Stimulated activated CD4-positive, alpha-beta T cell treated with anti-CD3 and anti-CD28 coated beads, Interleukin-4, amount 100 ng/mL, for 24 hours (primary cell): ENCODE measurements around the gene HIBCH.
"Not testable (repeated sequence)": the region's sequence is repeated elsewhere in the genome, so short reads cannot be mapped to it uniquely, and the experiment has no call there.

Source experiments
- DNase-seq: peaks from one replicate; pipeline ENCODE4 v3.0.0-alpha.2; 2020

The HIBCH gene

DNA sequence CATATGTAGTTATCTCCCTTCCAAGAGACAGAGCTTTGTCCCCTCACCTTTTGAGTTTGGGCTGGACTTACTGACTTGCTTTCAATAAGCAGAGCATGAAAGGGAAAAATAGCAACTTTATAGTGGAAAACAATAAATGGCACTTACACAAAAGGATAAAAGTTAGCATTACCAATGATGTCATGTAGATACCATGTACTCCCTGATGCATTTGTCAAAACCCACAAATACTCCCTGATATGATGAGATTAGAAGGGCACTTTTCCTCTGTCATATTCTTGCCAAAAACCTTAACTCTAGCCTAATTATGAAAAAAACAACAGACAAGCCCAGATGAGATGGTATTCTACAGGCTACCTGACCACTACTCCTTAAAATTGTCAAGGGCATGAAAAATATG is 16.0 kb downstream of the HIBCH start:
- DNase-seq = no peak

DNA sequence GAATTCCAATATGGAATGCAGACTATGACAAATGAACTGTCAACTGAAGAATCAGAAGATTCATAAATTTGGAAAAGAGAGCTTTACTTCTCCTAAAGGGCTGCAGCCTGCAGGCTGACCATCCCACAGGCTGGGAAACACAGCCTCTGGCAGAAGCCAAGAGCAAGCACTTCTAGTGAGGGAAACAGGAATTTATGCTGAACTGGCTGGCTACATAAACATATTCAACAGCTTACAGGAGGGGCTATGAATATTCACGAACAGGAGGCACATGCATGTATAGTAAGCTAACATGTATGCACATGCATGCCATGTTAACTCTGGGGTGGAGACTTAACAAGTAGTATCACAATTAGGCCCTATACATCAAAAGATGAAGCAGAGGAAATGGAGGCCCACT is 17.6 kb downstream of the HIBCH start:
- DNase-seq = no peak

DNA sequence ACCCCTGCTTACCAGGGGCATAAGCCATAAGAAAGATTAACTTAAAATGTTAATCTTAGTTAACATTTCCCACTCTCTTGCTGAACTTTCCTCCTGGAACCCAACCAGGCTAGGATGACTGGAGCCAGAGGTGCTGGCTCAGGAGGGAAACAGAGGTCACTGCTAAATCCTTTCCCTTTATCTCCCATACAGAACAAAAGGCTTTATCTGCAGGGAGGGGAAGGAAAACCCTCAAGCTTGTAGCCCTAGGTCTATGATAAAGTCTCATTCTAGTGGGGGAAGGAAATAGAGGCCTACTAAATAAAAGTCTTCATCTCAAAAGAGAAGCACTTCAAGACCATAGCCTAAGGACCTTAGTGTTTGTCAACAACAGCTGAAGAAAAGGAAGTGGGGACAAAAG is 18.6 kb downstream of the HIBCH start:
- no peak for DNase-seq

DNA sequence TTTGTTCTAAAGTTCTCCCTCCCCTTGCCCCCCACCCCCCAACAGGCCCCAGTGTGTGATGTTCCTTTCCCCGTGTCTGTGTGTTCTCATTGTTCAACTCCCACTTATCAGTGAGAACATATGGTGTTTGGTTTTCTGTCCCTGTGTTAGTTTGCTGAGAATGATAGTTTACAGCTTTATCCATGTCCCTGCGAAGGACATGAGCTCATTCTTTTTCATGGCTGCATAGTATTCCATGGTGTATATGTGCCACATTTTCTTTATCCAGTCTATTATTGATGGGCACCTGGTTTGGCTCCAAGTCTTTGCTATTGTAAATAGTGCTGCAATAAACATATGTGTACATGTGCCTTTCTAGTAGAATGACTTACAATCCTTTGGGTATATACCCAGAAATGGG is 21.7 kb downstream of the HIBCH start:
- not testable (repeated sequence) for DNase-seq

DNA sequence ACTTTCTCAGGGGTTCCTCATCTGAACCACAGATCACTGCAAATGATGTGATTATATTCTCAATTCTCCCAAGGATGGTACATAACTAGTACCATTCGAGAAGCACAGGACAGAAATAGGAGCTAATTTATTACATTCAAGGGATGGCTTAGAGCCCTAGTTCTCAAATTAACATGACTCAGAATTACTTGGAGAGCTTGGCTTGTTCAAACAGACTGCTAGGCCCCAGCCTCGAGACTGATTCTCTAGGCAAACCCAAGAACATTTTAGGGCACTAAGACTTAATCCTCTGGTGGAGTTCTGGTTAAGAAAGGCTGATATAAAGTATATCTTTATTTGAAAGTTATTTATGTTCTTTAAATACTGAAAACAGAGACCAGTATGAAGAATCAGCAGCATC is 35.8 kb downstream of the HIBCH start:
- DNase-seq = no peak

DNA sequence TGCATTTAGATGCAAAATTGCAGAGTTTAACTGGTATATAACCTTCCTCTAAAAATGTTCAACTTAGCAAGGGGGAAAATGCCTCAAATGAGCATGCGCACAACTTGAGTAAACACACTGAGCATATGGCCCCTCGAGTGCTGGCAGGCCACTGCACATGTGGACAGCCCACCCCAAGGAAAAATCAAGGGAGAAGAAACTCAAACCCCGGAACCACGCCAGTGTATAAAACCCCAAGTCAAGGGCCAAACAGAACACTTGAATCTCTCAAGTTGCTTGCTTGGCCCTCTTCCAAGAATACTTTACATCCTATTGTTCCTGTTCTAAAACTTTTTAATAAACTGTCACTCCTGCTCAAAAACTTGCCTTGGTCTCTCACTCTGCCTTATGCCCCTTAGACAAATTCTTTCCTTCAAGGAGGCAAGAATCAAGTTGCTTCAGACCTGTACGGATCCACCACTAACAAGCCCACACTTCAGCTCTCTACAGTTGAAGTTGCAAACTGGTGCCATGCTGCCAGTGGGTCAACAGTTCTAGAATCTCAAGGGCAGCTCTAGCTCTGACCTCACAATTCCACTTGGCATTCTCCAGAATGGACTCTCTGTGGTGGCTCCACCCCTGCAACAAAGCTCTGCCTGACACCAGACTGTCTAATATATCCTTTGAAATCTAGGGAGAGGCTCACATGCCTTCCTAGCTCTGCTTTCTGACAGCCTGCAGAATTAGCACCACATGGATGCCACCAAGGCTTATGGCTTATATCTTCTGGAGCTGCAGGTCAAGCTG is 38.9 kb downstream of the HIBCH start:
- DNase-seq = no peak

DNA sequence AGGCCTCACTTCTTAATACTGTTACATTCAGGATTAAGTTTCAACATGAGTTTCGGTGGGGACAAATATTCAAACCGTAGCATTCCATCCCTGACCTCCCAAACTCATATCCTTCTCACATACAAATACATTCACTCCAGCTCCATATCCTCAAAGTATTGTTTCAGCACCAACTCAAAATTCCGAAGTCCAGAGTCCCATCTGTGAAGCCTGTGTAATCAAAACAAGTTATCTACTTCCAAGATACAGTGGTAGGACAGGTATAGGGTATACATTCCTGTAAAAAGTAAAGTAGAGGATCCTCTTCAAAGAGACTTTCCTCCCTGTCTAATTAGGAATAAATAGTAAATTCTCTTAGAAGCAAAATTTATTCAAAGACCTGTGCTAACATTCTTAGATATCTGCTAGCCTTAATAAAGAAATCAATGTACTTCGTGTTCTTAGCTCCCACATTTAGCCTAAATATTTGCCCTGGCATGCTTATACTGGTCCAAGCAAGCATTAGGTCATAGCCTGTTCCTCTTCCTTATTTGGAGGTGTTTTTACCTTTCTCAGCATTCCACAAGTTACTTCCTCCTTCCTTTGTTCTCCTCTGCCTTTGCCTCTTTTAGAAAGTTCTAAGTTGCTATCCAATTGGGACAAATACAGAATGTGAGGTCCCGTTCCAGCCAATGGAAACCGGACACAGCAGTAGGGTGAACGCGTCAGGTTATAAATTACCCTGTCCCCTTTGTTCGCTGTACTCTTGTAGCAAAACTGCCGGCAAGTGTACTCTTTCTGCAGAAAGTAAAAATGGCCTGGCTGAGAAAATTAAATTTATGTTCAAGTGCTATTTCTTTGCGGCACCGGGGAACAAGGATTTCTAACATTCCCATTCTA is 40.1 kb downstream of the HIBCH start:
- DNase-seq = not testable (repeated sequence)

DNA sequence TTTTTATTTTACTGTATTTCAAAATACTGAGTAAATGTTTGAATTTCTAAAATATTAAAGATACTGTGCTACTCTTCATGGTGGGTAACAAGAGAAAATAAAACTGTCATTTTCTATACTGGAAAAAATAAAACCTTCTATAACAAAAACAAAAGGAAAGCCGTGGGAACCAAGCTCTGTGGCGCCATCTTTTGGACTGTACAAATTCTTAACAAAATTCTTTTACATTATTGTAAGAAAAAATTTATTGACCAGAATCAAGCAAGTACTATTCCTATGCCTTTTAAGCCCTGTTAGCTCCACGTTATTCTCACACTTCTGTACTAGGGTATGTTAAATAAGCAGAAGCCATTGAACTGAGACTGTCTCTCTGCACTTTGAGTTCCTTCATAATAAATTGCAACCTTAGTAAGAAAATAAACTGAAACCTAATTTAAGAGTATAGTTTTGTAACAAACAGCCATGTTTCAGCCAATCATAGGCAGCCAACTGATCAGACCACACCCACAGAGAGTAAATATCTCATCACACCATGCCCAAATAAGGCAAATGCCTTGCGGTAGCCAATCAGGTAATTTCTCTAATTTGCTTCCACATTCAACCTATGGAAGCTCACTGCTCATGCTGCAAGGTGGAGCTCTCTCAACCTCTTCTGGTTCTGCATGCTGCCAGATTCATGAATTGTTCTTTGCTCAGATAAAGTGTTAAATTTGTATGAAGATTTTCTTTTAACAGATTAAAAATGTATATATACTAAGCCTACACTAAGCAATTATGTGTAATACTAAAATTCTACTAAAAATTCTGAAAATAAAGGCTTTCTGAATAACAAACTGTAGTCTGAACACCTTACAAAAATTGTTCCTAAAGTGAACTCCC is 42.2 kb downstream of the HIBCH start:
- DNase-seq = no peak

DNA sequence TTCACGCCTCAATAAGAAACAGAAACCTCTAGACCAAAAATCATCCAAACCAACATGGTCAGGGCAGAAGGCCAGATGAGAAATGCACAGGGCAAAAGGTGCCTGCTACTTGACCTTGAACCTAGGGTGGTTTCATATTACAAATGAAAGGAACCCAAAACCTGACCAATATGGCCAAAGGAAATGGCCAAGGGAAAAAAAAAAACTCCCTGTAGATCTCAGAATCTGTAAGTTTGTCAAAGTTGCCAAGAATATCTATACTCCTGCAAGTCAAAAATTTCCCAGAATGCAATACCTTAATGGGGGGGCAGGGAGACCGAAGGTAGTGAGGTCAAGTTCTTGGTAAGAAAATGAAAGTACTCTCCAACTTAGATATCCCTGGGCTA is 47.2 kb downstream of the HIBCH start:
- no peak for DNase-seq

DNA sequence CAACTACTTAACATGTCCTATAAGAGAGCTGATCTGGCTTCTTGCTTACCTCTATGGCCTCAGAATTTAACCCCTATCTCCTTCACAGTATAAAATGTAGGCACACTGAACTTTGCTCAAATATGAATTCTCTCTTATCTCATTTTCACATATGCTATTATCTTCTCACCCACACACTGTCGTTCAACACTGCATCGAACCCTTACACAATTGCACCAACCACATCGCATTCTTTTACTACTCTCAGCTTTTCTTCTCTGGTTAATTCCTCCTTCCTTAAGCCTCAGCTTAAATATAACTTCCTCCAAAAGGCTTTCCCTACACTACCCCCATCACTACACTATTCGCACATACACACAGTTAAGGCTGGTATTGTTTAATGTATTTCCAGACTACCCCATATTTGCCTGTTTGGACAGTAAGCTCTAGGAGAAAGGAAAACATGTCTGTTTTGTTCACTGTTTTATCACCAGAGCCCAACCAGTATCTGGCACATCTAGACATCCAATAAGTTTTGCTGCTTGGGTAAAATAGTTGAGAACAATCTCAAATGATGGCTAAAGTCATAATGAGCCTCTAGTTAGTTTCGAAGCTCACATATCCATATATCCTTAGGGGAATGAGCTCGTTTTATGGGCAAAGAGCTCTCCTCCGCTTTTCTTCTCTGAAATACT is 47.7 kb downstream of the HIBCH start:
- DNase-seq = no peak

DNA sequence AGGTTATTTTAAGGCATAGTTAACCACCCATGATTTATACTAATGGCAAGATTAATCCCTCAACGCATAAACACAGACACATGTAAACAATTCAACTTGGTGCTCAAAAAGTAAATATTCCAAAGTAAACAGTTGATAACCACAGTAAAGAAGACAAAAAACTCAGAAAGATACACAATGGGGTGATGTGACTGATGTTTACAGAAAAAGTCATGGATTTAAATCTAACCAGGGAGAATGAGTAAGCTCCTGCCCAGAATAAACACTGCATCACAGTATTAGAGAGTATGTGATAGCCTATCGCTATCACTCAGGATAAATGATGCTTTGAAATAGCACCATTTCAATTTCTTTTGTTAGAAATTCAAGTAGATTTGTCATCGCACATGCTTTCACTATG is 49.3 kb downstream of the HIBCH start:
- DNase-seq = no peak

DNA sequence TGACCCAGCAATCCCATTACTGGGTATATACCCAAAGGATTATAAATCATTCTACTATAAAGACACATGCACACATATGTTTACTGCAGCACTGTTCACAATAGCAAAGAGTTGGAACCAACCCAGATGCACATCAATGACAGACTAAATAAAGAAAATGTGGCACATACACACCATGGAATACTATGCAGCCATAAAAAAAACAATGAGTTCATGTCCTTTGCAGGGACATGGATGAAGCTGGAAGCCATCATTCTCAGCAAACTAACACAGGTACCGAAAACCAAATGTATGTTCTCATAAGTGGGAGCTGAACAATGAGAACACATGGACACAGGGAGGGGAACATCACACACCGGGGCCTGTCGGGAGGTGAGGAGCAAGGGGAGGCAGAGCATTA is 49.9 kb downstream of the HIBCH start:
- not testable (repeated sequence) for DNase-seq

DNA sequence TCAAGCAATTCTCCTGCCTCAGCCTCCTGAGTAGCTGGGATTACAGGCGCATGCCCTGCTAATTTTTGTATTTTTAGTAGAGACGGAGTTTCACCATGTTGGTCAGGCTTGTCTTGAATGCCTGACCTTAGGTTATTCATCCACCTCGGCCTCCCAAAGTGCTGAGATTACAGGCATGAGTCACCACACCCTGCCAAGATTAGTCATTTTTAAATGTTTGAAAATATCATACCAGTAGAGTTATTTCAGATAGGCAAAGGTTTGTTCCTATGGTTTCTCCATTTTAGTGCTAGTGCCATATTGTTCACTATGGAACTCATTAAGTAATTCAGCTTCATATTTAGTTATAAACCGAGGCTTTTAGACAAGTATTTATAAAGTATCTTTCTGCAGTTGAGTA is 52.3 kb downstream of the HIBCH start:
- no peak for DNase-seq

DNA sequence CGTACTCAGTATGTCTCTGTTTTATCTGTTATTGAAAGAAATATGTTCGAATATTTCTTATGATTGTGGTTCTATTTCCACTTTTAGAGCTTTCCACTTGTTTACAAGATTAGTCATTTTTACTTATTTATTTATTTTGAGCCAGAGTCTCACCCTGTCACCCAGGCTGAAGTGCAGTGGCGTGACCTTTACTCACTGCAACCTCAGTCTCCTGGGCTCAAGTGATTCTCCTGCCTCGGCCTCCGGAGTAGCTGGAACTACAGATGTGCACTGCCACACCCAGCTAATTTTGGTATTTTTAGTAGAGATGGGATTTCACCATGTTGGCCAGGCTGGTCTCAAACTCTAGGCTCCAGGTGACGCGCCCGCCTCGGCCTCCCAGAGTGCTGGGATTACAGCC is 53.3 kb downstream of the HIBCH start:
- DNase-seq = no peak

DNA sequence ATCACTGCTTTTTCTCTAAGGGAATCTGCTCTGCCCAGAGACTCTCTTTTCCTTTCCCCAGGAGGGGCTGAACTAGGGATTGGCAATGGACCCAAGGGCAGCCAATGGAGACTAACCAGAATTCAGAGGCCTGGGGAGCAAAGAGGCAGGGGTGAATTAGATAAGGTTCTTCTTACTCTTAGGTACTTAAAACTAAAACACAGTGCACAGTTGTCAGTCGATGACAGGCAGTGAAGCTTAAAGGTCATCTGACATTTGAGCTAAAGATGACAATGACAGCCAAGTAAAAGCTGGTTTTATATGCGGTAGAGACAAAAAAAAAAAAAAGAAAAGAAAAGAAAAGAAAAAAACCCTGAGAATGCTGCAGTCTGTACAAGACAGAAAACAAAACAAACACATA is 57.8 kb downstream of the HIBCH start:
- no peak for DNase-seq

DNA sequence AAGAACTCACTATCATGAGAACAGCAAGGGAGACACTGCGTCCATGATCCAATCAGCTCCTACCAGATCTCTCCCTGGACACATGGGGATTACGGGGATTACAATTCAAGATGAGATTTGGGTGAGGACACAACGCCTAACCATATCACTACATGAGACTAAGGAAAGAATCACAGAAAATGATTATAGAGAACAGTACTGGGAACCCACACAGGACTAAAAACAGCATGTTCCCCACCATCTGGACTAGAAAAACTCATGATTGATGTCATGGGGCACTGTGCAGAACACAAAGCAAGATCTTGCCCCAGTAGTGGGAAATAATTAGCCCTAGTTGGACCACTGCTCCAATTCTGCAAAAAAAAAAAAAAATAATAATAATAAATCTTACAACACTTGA is 63.5 kb downstream of the HIBCH start:
- no peak for DNase-seq

DNA sequence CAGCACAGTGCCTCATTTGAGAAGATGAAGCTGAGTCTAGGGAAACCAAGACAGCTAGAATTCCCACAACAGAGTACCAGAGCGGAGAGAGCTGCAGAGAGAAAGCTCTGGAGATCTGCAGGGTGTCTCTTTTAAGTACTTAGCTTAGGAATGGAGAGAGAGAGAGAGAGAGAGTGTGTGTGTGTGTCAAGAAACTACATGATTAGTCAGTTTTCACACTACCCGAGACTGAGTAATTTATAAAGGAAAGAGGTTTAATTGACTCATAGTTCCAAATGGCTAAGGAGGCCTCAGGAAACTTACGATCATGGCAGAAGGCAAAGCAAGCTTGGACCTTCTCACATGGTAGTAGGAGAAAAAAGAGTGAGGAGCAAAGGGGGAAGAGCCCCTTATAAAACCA is 64.0 kb downstream of the HIBCH start:
- DNase-seq = no peak

DNA sequence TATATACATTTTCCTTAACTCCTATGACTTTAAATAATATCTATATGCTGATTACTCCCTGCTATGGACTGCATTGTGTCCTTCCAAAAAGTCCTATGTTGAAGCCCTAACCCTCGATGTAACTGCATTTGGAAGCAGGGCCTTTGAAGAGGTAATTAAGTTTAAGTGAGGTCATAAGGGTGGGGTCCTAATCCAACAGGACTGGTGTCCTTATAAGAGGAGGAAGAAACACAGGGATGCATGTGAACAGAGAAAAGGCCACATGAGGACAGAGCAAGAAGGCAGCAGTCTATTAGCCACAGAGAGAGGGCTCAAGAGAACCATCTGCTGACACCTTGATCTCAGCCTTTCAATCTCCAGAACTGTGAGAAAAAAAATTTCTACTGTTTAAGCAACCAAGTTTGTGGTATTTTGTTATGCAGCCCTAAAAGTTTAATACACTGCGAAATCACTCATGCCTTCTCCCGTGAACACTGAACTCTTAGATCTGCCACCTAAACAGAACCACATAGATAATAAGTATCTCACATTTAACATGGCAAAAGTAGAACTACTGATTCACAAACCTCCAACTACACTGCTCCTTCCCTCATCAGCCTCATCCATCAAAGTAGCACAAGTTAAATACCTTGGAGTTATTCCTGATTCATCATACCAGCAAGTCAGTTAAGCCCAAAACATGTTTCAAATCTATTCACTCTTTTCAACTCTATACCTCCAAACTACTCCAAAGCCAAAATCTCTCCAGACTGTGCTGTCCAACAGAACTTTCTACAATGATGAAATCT is 65.4 kb downstream of the HIBCH start:
- no peak for DNase-seq

DNA sequence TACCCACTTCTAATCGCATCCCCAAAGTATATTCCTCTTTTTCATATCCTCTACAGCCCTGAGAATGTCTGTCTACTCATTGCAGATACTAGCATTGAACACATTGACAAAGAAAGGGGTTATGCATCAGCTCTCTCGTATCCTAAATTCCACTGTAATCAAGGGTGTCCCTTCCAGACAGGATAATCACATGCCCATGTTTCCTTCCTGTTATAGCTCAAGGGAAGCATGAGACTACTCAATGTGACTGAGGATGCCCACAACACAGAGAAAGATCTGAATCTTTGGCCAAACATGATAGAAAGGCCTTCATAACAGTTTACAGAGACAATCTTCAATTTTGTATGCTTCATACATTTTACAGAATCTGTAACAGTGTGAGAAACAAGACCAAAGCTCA is 69.2 kb downstream of the HIBCH start:
- no peak for DNase-seq

DNA sequence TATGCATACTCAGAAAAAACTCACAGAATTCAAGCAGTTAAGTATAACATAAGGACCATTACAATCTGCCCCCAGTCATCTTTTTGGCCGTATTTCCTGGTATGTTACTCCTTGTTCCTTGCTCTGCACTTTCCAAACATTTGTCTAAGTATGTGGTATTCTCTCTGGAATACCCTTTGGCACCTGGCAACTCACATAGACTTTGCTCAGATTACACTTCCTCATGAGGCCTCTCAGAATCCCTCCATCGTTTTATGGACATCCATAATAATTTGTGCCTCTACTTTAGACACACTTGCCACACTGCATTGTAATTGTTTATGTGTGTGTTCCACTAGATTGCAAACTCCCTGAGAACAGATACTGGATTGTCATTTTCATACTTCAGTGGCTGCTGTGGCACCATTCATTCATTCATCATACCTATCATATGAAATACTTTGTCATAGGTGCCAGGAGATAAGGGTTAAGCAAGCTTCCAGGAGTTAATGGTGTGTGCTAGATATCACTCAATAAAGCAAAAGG is 84.0 kb downstream of the HIBCH start:
- no peak for DNase-seq

DNA sequence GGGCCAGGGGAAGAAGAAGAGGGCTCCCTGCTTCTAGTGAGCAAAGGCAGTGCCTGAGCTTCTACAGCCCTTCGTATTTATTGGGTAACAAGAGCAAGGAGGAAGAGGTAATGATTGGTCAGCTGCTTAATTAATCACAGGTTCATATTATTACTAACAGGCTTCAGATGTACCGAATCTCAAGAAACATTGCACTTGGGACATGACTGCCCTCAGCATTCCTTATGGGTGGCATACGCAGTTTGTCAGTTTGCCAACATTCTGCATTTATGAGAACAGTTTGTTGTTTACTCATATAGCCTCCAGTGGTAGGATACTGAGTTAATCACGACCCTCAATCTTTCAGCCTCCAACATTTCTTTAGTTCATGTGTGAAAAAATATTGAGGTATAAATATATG is 84.5 kb downstream of the HIBCH start:
- DNase-seq = no peak

DNA sequence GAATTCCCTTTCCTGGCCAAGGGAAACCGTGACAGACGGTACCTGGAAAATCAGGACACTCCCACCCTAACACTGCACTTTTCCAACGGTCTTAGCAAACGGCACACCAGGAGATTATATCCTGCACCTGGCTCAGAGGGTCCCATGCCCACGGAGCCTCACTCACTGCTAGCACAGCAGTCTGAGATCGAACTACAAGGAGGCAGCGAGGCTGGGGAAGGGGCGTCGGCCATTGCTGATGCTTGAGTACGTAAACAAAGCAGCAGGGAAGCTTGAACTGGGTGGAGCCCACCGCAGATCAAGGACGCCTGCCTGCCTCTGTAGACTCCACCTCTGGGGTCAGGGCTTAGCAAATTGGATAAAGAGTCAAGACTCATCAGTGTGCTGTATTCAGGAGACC is 95.6 kb downstream of the HIBCH start:
- not testable (repeated sequence) for DNase-seq
